HTERT RPE-1 (cell line): ENCODE measurements around the gene CHEK2.
"Not testable (repeated sequence)": the region's sequence is repeated elsewhere in the genome, so short reads cannot be mapped to it uniquely, and the experiment has no call there.

Experiments used
- in situ Hi-C: fragments of 300-500 bp; cut with MboI; formaldehyde crosslinking; loops from 4 replicates; pipeline ENCODE4 v1.14.3; 2020; ENCODE audit warnings: low sequenced_read_pairs

Gene CHEK2

DNA sequence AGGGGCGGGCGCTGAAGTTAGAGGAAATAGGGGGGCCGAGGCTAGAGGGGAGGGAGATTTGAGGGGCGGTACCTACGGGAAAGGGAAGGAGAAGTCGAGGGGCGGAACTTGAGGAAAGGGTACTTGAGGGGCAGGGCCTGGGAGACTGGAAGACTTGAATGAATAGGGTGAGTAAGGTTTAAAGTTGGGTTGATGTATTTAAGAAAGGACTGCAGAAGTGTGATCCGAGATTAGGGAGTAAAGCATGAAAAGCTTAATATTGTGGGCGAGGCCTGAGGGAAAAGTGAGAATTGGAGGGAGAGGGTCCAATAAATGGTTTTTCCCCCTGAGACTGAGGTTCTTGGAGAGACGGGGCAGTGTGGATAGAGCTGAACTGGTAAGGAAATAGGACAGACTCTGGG, 942 bp upstream of the CHEK2 start:
- in situ Hi-C loops, result no loop called here

DNA sequence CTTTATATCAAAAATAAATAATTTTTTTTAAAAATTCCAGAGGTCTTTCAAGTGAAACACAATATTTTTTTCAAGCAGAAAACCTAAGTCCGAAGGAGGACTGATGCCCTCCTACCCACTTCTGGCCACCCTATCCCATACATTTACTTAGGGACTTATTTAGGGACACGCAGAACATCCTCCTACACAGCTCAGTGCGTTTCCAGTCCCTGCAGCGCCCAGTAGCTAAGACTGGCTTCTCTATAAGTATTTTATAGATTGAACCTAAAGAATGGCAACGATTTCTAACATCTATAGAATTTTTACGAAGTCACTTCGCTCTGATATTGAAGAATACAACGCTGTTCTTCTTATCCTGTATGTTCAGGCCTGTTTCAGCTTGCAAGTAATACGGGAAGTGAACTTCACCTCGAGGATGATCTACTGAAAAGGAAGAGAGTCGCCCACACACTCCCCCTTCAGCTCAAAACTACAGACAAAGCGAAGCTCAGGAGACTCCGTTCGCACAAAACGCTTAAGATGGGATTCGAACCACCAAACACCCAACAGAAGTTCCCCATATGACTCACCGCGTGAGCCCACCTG, 328 bp downstream of the CHEK2 start:
- in situ Hi-C loops, result no loop called here

DNA sequence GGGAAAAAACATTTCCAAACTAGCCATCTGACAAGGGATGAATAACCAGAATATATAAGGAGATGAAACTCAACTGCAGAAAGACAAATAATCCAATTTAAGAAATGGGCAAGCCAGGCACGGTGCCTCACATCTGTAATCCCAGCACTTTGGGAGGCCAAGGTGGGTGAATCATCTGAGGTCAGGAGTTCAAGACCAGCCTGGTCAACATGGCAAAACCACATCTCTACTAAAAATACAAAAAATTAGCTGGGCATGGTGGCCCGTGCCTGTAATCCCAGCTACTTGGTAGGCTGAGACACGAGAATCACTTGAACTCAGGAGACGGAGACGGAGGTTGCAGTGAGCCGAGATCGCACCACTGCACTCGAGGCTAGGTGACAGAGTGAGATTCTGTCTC, 2.7 kb downstream of the CHEK2 start:
- in situ Hi-C loops, result not testable (repeated sequence)

DNA sequence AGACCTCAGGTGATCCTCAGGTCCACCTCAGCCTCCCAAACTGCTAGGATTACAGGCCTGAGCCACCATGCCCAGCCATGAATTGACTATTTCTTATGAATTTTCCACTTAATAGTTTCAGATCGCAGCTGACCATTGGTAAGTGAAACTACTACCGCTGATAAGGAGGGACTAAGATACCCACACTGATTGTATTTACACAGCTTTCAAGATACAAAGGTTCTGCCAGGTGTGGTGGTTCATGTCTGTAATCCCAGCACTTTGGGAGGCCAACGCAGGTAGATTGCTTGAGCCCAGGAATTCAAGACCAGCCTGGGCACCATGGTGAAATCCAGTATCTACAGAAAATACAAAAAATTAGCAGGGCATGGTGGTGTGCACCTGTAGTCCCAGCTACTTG, 3.9 kb downstream of the CHEK2 start:
- in situ Hi-C loops, result no loop called here

DNA sequence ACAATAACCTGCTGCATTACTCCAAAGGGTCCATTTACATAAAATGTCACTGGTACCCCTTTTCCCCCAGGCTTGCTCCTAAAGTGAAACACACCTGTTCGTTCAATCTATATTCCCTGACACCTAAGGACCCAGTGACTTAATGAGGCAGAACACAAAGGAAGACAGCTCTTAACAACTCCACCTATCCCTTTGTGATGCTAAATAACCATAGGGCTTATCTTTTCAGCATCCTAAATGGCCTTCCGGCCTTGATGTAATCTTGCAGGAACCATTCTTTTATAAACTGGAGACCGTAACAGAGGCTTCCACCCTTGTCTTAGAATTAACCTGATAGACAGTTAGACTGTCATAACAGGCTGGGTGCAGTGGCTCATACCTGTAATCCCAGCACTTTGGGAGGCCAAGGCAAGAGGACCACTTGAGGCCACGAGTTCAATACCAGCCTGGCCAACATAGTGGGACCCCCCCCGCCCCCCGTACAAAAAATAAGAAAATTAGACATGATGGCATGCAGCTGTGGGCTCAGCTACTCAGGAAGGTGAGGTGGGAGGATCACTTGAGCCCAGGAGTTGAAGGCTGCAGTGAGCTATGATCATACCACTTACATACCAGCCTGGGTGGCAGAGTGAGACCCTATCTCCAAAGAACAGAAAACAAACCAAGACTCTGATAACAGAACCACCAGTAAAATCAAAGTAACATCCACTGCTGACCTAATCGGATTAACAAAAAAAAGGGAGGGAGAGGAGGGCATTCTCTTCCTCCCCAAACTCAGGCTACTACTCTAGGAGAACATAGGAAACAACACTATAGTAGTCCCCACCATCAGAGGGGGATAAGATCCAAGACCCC, 5.1 kb downstream of the CHEK2 start:
- in situ Hi-C loops, result no loop called here

DNA sequence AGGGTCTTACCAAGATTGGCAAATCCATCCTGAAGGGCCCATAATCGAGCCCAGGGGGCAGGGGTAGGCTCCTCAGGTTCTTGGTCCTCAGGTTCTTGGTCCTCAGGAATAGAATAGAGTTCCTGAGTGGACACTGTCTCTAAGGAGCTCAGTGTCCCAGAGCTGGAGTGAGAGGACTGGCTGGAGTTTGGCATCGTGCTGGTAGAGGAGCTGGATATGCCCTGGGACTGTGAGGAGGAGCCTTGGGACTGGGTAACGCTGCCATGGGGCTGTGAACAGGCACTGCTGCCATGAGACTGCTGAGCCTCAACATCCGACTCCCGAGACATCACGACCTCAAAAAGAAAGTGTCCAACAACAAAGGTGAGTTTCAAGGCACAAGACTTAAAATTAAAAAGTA, 7.2 kb downstream of the CHEK2 start:
- in situ Hi-C loops, result no loop called here

DNA sequence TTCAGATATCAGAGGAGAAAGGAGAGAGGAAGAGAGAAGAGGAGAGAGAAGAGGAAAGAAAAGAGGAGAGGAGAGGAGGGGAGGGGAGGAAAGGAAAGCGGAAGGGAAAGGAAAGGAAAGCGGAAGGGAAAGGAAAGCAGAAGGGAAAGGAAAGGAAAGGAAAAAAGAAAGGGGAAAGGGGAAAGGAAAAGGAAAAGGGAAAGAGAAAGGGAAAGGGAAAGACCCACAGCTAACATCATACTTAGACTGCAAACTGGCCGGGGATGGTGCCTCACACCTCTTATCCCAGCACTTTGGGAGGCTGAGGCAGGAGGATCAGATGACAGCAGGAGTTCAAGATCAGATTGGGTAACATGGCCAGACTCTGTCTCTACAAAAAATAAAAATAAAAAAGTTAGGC, 11.4 kb downstream of the CHEK2 start:
- in situ Hi-C loops, result no loop called here

DNA sequence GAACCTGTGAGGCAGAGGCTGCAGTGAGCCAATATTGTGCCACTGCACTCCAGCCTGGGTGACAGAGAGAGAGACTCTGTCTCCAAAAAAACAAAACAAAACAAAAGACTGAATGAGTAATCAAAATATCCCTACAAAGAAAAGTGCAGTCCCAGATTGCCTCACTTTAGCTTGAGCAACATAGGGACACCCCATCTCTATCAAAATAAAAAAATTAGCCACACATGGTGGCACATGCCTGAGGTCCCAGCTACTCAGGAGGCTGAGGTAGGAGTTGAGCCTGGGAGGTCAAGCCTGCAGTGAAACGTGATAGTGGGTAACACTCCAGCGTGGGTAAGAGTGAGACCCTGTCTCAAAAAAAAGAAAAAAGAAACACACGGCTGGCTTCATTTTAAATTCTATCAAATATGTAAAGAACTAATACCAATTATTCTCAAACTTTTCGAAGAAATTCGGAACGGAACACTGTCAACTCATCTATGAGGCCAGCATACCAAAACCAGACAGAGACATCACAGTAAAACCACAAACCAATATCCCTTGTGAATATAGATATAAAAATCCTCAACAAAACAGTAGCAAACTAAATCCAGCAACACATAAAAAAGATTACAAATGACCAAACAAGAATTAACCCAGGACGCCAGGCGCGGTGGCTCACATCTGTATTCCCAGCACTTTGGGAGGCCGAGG, 12.9 kb downstream of the CHEK2 start:
- in situ Hi-C loops, result no loop called here

DNA sequence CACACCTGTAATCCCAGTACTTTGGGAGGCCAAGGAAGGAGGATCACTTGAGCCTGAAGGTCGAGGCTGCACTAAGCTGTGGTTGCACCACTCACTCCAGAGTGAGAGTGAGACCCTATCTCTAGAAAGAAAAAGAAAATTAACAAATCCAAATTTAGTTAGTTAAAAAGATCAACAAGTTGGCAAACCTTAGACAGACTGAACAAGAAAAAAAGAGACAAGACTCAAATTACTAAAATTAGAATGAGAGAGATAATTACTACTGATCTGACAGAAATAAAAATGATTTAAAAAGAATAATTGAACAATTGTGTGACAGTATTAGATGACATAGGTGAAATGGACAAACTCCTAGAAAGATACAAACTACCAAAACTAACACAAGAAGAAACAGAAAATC, 13.6 kb downstream of the CHEK2 start:
- in situ Hi-C loops, result no loop called here

DNA sequence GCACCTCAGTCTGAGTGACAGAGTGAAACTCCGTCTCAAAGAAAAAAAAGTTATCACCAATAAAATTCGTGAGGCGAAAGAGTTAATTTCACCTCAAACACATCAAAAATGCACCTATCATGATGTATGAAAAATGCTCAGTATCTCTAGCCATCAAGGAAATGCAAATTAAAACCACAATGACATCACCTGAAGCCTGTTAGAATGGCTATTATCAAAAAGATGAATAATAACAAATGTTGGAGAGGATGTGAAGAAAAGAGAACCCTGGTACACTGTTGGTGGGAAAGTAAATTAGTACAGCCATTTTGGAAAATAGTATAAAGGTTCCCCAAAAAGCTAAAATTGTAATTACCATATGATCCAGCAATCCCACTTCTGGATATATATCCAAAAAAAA, 23.6 kb downstream of the CHEK2 start:
- in situ Hi-C loops, result no loop called here

DNA sequence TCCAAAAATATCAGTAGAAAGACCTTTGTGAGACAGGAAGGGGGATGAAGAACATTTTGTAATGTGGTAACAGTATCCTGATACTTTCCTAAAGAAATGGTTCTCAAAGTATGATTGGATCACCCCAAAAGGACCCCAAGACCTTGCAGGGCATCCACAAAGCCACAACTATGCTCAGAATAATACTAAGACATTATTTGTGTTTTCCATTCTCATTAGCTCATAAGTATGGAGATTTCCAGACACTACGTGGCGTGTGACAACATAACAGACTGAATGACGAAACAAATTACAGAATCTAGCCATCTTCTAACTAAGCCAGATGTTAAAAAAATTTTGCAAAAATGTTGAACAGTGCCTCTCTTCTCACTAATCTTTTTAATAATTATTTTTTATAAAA, 24.9 kb downstream of the CHEK2 start:
- in situ Hi-C loops, result no loop called here

DNA sequence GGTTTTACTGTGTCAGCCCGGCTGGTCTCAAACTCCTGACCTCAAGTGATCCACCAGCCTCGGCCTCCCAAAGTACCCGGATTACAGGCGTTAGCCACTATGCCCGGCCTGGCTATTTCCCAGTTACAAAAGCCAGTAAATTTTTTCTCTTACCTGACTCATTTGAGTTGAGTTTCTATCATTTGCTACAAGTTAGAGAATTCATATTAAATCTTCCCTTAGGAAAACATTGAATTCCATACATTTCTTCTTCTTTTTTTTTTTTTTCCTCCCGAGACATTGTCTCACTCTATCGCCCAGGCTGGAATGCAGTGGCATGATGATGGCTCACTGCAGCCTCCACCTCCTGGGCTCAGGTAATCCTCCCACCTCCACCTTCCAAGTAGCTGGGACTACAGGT, 26.0 kb downstream of the CHEK2 start:
- in situ Hi-C loops, result no loop called here

DNA sequence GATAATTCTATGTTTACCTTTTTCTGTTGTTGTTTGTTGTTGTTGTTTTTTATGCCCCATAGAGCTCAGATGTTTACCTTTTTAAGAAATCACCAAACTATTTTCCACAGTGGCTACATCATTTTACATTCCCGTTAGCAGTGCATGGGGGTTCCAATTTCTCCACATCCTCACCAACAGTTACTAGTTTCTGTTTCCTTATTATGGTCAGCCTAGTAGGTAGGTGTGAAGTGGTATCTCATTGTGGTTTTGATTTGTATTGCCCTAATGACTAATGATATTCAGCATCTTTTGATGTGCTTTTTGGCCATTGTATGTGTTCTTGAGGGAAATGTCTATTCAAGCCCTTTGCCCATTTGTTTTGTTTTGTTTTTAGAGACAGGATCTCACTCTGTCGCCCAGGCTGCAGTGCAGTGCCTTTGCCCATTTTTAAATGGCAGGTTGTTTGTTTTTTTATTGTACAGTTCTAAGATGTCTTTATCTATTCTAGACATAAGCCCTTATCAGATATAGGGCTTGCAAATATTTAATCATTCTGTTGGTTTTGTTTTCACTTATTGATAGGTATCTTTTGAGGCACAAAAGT, 27.5 kb downstream of the CHEK2 start:
- in situ Hi-C loops, result no loop called here

DNA sequence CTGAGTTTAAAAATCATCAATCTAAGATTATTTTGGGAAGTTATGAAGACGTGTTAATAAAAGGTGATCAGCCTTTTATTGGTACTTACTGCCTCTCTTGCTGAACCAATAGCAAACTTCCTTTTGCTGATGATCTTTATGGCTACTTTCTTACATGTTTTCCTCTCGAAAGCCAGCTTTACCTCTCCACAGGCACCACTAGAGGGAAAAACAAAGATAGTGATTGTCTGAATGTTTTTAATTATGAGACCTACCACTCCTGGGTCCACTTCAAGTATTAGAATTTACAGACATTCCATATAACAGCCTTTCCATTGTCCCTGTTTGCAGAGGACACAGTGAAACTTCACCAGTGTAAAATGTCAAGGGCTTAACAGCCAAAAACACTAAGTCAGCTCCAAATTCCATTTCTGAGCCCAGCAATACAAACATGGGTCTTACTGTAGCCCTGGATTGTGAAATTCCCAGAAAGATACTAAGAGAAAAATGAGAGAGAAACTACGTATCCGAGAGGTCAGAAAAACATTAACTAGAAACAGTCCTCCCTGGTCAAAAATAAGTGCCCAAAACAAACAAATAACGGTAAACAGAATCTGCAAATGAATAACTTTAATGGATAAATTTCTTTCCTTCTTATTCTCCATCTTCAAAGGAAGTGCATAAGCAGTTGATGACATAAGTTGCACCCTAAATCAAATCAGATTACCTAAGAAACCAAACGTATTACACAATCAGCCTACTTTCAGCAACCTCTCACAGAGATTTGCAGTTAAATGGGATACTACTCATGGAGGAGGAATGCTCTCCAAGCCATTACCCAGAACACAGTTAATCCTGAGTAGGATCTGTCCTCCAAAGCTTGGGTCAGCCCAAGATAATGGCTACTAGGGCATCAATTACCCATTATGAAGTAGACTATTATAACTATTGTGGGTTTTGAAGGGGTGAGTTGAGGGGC, 29.5 kb downstream of the CHEK2 start:
- in situ Hi-C loops, result no loop called here

DNA sequence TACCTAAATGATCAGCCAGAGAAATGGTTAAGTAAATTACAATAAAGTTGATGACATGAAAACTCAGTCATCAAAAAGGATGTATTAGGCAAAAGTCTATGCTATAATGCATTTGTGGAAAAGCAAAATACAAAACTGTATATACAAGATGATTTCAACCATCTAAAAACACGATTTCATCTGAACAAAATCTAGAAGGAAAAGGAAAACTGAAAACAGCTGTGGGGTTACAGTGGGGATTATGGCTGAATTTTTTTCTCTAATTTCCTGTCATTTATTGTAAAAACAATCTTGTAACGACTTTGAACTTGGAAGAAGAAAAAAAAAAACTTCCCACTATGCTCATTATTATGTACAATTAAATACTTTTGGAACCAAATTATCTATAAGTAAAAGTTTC, 30.3 kb downstream of the CHEK2 start:
- in situ Hi-C loops, result no loop called here

DNA sequence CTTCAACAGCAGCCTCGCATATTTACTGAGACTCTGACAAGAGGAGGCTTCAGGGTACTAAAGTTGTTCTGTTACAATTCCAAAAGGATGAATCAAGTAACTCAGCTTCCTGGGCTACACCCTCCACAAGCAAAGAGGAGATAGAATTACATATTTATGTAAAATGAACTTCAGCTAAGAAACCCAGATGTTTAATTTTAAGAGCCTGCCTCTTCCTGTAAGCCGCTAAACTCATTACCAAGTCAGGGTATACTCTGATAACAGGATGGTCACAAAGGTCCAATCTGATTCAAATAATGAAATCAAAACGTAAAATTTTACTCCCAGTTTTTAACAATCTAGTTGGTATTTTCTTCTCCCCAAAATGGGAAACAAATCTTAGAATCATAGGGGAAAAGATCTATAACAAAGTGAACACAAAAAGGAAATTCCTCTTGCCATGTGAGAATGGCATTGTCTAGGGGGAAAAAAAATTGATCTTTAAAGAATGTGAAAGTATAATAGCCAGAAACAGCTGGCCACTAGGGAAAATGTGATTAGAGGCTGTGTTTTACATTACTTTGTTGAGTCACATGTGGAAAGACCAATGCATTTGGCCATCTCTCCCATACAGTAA, 30.9 kb downstream of the CHEK2 start:
- in situ Hi-C loops, result no loop called here

DNA sequence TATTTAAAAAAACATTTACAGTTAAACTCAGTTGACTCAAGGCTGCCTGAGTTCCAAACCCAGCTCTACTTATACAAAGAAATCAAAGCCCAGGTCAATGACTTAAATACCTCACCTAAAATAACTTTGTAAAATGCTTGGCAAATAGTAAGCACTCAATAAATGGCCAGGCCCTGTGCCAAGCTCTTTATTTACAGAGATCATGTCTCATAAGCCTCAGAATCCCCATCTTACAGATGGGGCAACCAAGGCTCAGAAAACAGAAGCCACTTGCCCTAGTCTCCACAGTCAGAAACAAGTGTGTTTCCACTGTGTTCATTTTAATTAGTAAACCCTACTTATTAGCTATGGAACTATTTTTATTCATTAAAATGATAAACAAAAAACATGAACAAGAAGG, 31.5 kb downstream of the CHEK2 start:
- in situ Hi-C loops, result no loop called here

DNA sequence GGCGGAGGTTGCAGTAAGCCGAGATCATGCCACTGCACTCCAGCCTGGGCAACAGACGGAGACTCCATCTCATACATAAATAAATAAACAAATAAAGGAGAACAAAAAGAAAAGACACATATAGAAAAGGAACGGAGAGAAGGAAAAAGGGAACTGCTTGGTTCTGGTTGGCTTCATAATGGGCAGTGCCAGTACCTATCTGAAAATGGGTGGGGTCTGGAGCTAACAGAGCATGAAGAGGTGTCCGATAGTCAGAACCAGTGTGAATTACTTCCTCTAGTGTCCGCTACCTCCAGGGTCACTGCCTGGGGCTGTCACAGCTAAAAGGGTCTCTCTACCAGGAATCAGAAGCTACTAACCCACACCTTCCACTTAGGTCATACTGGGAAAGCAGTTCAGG, 34.8 kb downstream of the CHEK2 start:
- in situ Hi-C loops, result no loop called here

DNA sequence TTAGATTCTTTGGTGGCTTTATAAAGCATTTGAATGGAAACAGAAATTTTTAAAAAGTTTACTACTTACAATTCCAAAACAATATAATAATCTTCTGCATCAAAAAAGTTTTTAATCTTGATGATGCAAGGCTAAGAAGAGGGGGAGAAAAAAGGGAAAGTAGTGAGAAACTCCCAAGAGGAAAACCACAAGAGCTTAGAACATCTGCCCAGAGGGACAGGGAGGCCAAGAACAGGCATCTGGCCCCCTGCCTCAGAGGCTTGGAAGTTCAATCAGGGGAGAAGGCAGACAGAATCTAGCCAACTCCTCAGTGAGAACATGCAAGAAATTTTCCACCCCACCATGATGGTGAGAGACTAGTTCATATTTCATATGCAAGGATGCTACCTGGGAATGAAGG, 38.2 kb downstream of the CHEK2 start:
- in situ Hi-C loops, result no loop called here

DNA sequence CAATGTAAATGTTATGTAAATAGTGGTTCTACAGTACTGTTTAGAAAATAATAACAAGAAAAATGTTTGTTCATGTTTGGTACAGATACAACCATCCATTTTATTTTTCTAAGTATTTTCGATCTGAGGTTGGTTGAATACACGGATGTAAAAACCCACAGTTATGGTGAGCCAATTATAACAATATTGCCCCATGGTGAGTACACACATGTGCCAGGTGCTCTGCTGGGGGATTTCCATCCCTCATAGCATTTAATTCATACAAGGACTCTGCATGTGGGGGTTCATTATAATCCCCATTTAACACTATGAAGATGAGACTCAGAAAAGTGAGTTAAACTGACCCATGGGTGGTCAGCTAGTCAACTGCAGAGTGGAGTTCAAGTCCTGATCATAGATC, 38.7 kb downstream of the CHEK2 start:
- in situ Hi-C loops, result no loop called here
